Camera-type eye (tissue), 1 donor: ENCODE data around the gene USP21. TPM values are rescaled to one million over a fixed set of nuclear protein-coding genes. Genes with fewer than 3 reads are reported as not detected.

Source experiments
- total RNA-seq: library from RNA; depleted of rRNA; stranded (reverse); fragments of >200 nt; gene quantifications from one replicate; pipeline ENCODE4 v1.2.3, GENCODE V29; 2014

USP21 gene
- 28.2 TPM for total RNA-seq

GRCh38 chr1:161159087-161159912, at the start of gene USP21:
TSS of gene USP21 (plus strand) at chr1:161159500. CDS start at chr1:161160641, 1,141 bp downstream.

GRCh38 chr1:161117759-161118581, 41.3 kb upstream of the USP21 start, which contains the start of the genes NIT1 and PFDN2:
TSS of gene NIT1 (plus strand) at chr1:161118105. CDS start at chr1:161118177, 72 bp downstream.
TSS of gene PFDN2 (minus strand) at chr1:161118037. CDS start at chr1:161118026, 11 bp downstream.

GRCh38 chr1:161132410-161133219, 26.7 kb upstream of the USP21 start, which contains the start of gene DEDD:
TSS of gene DEDD (minus strand) at chr1:161132667. CDS start at chr1:161124462, 8,205 bp downstream.

GRCh38 chr1:161153682-161154337, 5.5 kb upstream of the USP21 start, which contains the start of gene UFC1:
TSS of gene UFC1 (plus strand) at chr1:161153978. CDS start at chr1:161153998, 20 bp downstream.

GRCh38 chr1:161165742-161166668, 6.7 kb downstream of the USP21 start, which contains the start of gene PPOX:
TSS of gene PPOX (plus strand) at chr1:161166426. CDS start at chr1:161166848, 422 bp downstream.

GRCh38 chr1:161177112-161177935, 18.0 kb downstream of the USP21 start, which contains the start of gene B4GALT3:
TSS of gene B4GALT3 (minus strand) at chr1:161177507. CDS start at chr1:161176060, 1,447 bp downstream.

GRCh38 chr1:161198897-161199431, 39.7 kb downstream of the USP21 start, which contains the start of gene ADAMTS4:
TSS of gene ADAMTS4 (minus strand) at chr1:161199054. CDS start at chr1:161198627, 427 bp downstream.

GRCh38 chr1:161201836-161202712, 42.8 kb downstream of the USP21 start, which contains the start of gene NDUFS2:
TSS of gene NDUFS2 (plus strand) at chr1:161202367. CDS start at chr1:161202386, 19 bp downstream.

GRCh38 chr1:161215076-161215475, 55.8 kb downstream of the USP21 start, which contains the start of gene FCER1G:
TSS of gene FCER1G (plus strand) at chr1:161215295. CDS start at chr1:161215322, 27 bp downstream.

Other genes with a start within 250 kb of the USP21 start
- not detected for gene ITLN2, start 204.7 kb upstream of the USP21 start, total RNA-seq
- 19.3 TPM for gene F11R, start 138.3 kb upstream of the USP21 start, total RNA-seq
- gene TSTD1, start 120.5 kb upstream of the USP21 start, total RNA-seq: 29.7 TPM
- 69.9 TPM for gene USF1, start 113.5 kb upstream of the USP21 start, total RNA-seq
- gene ARHGAP30, start 89.6 kb upstream of the USP21 start, total RNA-seq: 2.1 TPM
- gene NECTIN4, start 69.9 kb upstream of the USP21 start, total RNA-seq: 3.6 TPM
- 4.6 TPM for gene KLHDC9, start 61.1 kb upstream of the USP21 start, total RNA-seq
- 28.0 TPM for gene PFDN2, start 41.5 kb upstream of the USP21 start, total RNA-seq
- 24.8 TPM for gene NIT1, start 41.4 kb upstream of the USP21 start, total RNA-seq
- gene DEDD, start 26.8 kb upstream of the USP21 start, total RNA-seq: 40.2 TPM
- gene UFC1, start 5.5 kb upstream of the USP21 start, total RNA-seq: 107 TPM
- 24.5 TPM for gene PPOX, start 6.9 kb downstream of the USP21 start, total RNA-seq
- 25.2 TPM for gene B4GALT3, start 18.0 kb downstream of the USP21 start, total RNA-seq
- gene ADAMTS4, start 39.6 kb downstream of the USP21 start, total RNA-seq: 5.4 TPM
- 103 TPM for gene NDUFS2, start 42.9 kb downstream of the USP21 start, total RNA-seq
- gene FCER1G, start 55.8 kb downstream of the USP21 start, total RNA-seq: 6.3 TPM
- gene APOA2, start 64.1 kb downstream of the USP21 start, total RNA-seq: not detected
- gene TOMM40L, start 66.6 kb downstream of the USP21 start, total RNA-seq: 13.5 TPM
- gene NR1I3, start 78.7 kb downstream of the USP21 start, total RNA-seq: not detected
- 31.3 TPM for gene PCP4L1, start 99.2 kb downstream of the USP21 start, total RNA-seq
- 19.4 TPM for gene MPZ, start 150.5 kb downstream of the USP21 start, total RNA-seq
- 63.4 TPM for gene SDHC, start 154.9 kb downstream of the USP21 start, total RNA-seq
- gene CFAP126, start 208.4 kb downstream of the USP21 start, total RNA-seq: not detected